Fibroblast of peridontal ligament (primary cell): Measurements from ENCODE around the gene PDE4DIP.
"Not testable (repeated sequence)": the region's sequence is repeated elsewhere in the genome, so short reads cannot be mapped to it uniquely, and the experiment has no call there.

ENCODE experiments used
- DNase-seq: peaks from one replicate; pipeline ENCODE4 v3.0.0-alpha.2; 2010; ENCODE audit errors: extremely low read depth

PDE4DIP gene

GRCh38 chr1:148921047-148921446 lies 76.8 kb downstream of the PDE4DIP start:
- not testable (repeated sequence) for DNase-seq

- not testable (repeated sequence) for DNase-seq
These were observed 79.6 kb downstream of the PDE4DIP start for GRCh38 chr1:148923798-148924197.

- not testable (repeated sequence) for DNase-seq
These were observed 83.4 kb downstream of the PDE4DIP start for GRCh38 chr1:148927645-148928044.

GRCh38 chr1:148929253-148929652 lies 85.0 kb downstream of the PDE4DIP start:
- DNase-seq, result not testable (repeated sequence)

- DNase-seq, result not testable (repeated sequence)
These were observed 91.3 kb downstream of the PDE4DIP start for GRCh38 chr1:148935381-148936002.

- DNase-seq, result not testable (repeated sequence)
These were observed 98.7 kb downstream of the PDE4DIP start for GRCh38 chr1:148942906-148943305.

- DNase-seq, result not testable (repeated sequence)
These were observed 100.9 kb downstream of the PDE4DIP start for GRCh38 chr1:148945130-148945529.

- DNase-seq, result not testable (repeated sequence)
These were observed 104.5 kb downstream of the PDE4DIP start for GRCh38 chr1:148948768-148949167.

- DNase-seq, result peak; percentile 77
These were observed 107.4 kb downstream of the PDE4DIP start for GRCh38 chr1:148951336-148952227.

GRCh38 chr1:148952253-148952937 lies 108.2 kb downstream of the PDE4DIP start:
- not testable (repeated sequence) for DNase-seq

GRCh38 chr1:148952938-148953616 lies 108.8 kb downstream of the PDE4DIP start:
- DNase-seq, result peak; percentile 26

GRCh38 chr1:148953730-148954129 lies 109.5 kb downstream of the PDE4DIP start:
- DNase-seq, result peak; percentile 2

- not testable (repeated sequence) for DNase-seq
These were observed 114.1 kb downstream of the PDE4DIP start for GRCh38 chr1:148958343-148958742.

- not testable (repeated sequence) for DNase-seq
These were observed 116.2 kb downstream of the PDE4DIP start for GRCh38 chr1:148960212-148961000.

- DNase-seq, result not testable (repeated sequence)
These were observed 118.1 kb downstream of the PDE4DIP start for GRCh38 chr1:148962127-148962857.

- DNase-seq, result not testable (repeated sequence)
These were observed 121.9 kb downstream of the PDE4DIP start for GRCh38 chr1:148966084-148966483.

- not testable (repeated sequence) for DNase-seq
These were observed 123.4 kb downstream of the PDE4DIP start for GRCh38 chr1:148967580-148967979.

- DNase-seq, result not testable (repeated sequence)
These were observed 124.5 kb downstream of the PDE4DIP start for GRCh38 chr1:148968682-148969081.

- not testable (repeated sequence) for DNase-seq
These were observed 124.9 kb downstream of the PDE4DIP start for GRCh38 chr1:148969126-148969525.

GRCh38 chr1:148975453-148975852 lies 131.2 kb downstream of the PDE4DIP start:
- peak; percentile 34 for DNase-seq
